Suppressor macrophage (primary cell): ENCODE data around the gene HEXD.
"Not testable (repeated sequence)": the region's sequence is repeated elsewhere in the genome, so short reads cannot be mapped to it uniquely, and the experiment has no call there.

Experiments used
- DNase-seq, 4 experiments: peaks; one replicate each; pipeline ENCODE4 v3.0.0-alpha.2; 2020 to 2022

HEXD gene

GRCh38 chr17:82396601-82397435, 21.3 kb upstream of the HEXD start:
- peak; percentile 55 to 86 (median 70) for DNase-seq

- peak in 1 of 4 experiments; percentile 2 for DNase-seq
Measured at GRCh38 chr17:82397449-82398335, 20.5 kb upstream of the HEXD start.

- peak; percentile 53 to 78 (median 62) for DNase-seq
Measured at GRCh38 chr17:82399041-82399441, 19.1 kb upstream of the HEXD start.

- DNase-seq, result peak in 1 of 4 experiments; percentile 2
Measured at GRCh38 chr17:82399601-82400101, 18.5 kb upstream of the HEXD start.

- peak; percentile 67 to 83 (median 82) for DNase-seq
Measured at GRCh38 chr17:82400206-82400605, 17.9 kb upstream of the HEXD start.

GRCh38 chr17:82400830-82401229, 17.3 kb upstream of the HEXD start:
- peak; percentile 90 to 95 (median 94) for DNase-seq

- peak in 1 of 4 experiments; percentile 1 for DNase-seq
Measured at GRCh38 chr17:82402865-82403264, 15.3 kb upstream of the HEXD start.

GRCh38 chr17:82403662-82404660, 14.2 kb upstream of the HEXD start:
- no peak for DNase-seq

GRCh38 chr17:82405051-82405450, 13.1 kb upstream of the HEXD start:
- DNase-seq, result no peak

- peak in 1 of 4 experiments; percentile 1 for DNase-seq
Measured at GRCh38 chr17:82406131-82406671, 11.9 kb upstream of the HEXD start.

GRCh38 chr17:82407255-82407654, 10.9 kb upstream of the HEXD start:
- DNase-seq, result peak; percentile 75 to 87 (median 80)

GRCh38 chr17:82408288-82408937, 9.7 kb upstream of the HEXD start:
- no peak for DNase-seq

GRCh38 chr17:82408938-82409318, 9.2 kb upstream of the HEXD start:
- no peak for DNase-seq

- DNase-seq, result no peak
Measured at GRCh38 chr17:82410014-82410716, 8.0 kb upstream of the HEXD start.

- DNase-seq, result no peak
Measured at GRCh38 chr17:82411396-82412053, 6.6 kb upstream of the HEXD start.

GRCh38 chr17:82412081-82412480, 6.1 kb upstream of the HEXD start:
- not testable (repeated sequence) for DNase-seq

- DNase-seq, result no peak
Measured at GRCh38 chr17:82412535-82413520, 5.3 kb upstream of the HEXD start.

- DNase-seq, result peak; percentile 81 to 91 (median 86)
Measured at GRCh38 chr17:82414548-82415281, 3.4 kb upstream of the HEXD start.
